ENCODE data around the gene DNM1.
A peak's percentile ranks its signal among the peaks of the same experiment; 100 is the strongest.

The DNM1 gene

DNA sequence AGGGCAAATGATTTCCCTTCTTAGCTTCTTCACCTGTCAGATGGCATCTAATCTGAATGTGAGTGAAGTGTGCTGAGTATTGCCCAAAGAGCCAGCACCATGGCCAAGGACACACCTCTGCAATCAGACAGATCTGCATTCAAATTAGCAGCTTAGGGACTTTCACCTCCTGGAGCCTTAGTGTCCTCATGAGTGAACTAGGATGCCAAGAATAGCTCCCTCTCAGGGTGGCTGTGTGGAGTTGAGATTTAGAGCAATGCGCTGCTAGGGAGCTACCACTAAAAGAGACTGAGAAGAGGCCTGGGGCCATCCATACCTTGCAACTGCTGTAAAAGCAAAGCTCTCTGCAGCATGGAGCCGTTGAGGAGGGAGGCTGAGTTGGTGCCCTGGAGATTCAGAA, 13.2 kb upstream of the DNM1 start:
- no peaks in the 10 kb centered on the region for H3K27me3 Mint-ChIP-seq
- no peaks in the 10 kb centered on the region for H3K9me3 Mint-ChIP-seq (ENCODE audit: low read depth)
- peak overlapping the region; percentile 68 for H3K27ac Mint-ChIP-seq
- H3K4me1 Mint-ChIP-seq (ENCODE audit: low read depth) = peaks cover 29% of the 10 kb centered on the region
- H3K36me3 Mint-ChIP-seq = peaks cover 8% of the 10 kb centered on the region
- peak overlapping the region; percentile 98 for H3K4me3 Mint-ChIP-seq

DNA sequence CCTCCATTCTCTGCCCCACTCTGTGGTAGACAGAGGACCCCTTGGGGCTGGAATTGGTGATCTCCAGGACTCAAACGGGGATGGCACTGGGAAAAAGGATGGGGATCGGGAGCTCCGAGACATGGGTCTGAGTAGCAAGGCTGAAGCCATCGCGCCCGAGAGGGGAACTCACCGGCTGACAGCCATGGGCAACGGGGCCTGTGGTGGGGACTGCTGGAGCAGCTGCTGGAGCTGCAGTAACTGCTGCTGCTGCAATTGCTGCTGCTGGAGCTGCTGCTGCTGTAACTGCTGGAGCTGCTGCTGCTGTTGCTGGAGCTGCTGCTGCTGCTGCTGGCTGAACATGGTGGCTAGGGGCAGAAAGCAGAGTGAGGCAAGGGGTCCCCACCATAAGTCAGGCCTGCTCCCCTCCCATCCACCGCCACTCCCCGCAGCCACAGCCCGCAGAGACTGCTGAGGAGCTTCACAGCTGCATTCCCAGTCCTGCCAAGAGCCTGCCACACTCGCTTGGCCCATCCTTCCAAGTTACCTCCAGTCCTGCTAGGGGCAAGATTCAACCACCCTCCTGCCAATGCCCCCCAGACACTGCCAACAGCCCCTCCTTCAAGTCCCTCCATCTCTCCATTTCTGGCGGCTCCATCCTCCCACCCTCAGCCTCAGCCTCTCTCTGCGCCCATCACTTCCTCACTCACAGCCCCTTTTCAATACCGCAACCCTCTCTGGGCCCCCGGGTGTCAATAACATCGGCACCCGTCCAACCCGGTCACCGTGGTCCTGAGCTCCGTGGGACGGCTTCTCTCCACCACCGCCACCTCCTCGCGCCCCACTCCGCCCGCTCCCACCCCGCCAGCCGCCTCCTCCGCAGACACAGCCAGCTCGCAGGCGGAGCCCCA, 12.4 kb upstream of the DNM1 start:
- H3K36me3 Mint-ChIP-seq = peaks cover 8% of the 10 kb centered on the region
- H3K9me3 Mint-ChIP-seq (ENCODE audit: low read depth) = no peaks in the 10 kb centered on the region
- peak overlapping the region; percentile 98 for H3K4me3 Mint-ChIP-seq
- H3K27me3 Mint-ChIP-seq = no peaks in the 10 kb centered on the region
- H3K4me1 Mint-ChIP-seq (ENCODE audit: low read depth) = peaks cover 29% of the 10 kb centered on the region
- H3K27ac Mint-ChIP-seq = peak overlapping the region; percentile 90

- Mint-ChIP-seq H3K27ac (peak within 1 kb of the TSS; percentile 90), H3K4me3 (peak within 1 kb of the TSS; percentile 98), H3K27me3 (no peaks in the 10 kb centered on the region), H3K36me3 (peaks cover 6% of the 10 kb centered on the region), H3K9me3 (ENCODE audit: low read depth) (no peaks in the 10 kb centered on the region), H3K4me1 (ENCODE audit: low read depth) (peaks cover 26% of the 10 kb centered on the region)
Observed at GRCh38 chr9:128191406-128192046, 11.7 kb upstream of the DNM1 start, which contains the start of gene CIZ1. Gene CIZ1 (minus strand): TSS chr9:128191572. CDS start chr9:128190857, 715 bp downstream.

GRCh38 chr9:128192601-128193371, 10.4 kb upstream of the DNM1 start:
- Mint-ChIP-seq H3K36me3 (peaks cover 4% of the 10 kb centered on the region), H3K4me1 (ENCODE audit: low read depth) (peaks cover 22% of the 10 kb centered on the region), H3K4me3 (peak overlapping the region; percentile 53), H3K27ac (no peak overlapping the region), H3K27me3 (no peaks in the 10 kb centered on the region), H3K9me3 (ENCODE audit: low read depth) (no peaks in the 10 kb centered on the region)

DNA sequence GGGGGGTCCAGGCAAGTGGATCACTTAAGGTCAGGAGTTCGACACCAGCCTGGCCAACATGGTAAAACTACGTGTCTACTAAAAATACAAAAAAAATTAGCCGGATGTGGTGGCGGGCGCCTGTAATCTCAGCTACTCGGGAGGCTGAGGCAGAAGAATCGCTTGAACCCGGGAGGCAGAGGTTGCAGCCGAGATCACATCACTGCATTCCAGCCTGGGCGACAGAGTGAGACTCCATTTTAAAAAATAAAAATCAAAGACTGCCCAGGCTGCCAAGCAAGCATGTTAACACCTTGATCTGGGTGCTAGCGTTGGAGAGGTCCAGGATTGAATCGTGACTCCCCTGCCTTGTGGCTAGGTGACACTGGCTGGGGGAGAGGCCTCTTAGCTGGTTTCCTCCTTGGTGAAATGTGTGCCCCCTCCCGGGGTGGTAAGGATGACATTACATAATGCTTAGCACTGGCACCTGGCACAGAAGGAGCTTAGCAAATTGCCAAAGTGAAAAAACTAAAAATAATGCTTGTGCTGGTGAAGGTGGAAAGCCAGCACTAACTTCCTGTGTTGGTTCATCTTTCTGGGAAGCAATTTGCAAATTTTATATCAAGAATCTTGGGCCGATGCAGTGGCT, 9.6 kb upstream of the DNM1 start:
- Mint-ChIP-seq H3K4me1 (ENCODE audit: low read depth) (peaks cover 16% of the 10 kb centered on the region), H3K27me3 (no peaks in the 10 kb centered on the region), H3K4me3 (no peak overlapping the region), H3K27ac (no peak overlapping the region), H3K9me3 (ENCODE audit: low read depth) (no peaks in the 10 kb centered on the region), H3K36me3 (peaks cover 4% of the 10 kb centered on the region)

- H3K36me3 Mint-ChIP-seq = no peaks in the 10 kb centered on the region
- no peak overlapping the region for H3K4me3 Mint-ChIP-seq
- H3K9me3 Mint-ChIP-seq (ENCODE audit: low read depth) = no peaks in the 10 kb centered on the region
- peaks cover 10% of the 10 kb centered on the region for H3K4me1 Mint-ChIP-seq (ENCODE audit: low read depth)
- no peak overlapping the region for H3K27ac Mint-ChIP-seq
- H3K27me3 Mint-ChIP-seq = peaks cover 3% of the 10 kb centered on the region
Observed at GRCh38 chr9:128201441-128202369, 1.5 kb upstream of the DNM1 start.

DNA sequence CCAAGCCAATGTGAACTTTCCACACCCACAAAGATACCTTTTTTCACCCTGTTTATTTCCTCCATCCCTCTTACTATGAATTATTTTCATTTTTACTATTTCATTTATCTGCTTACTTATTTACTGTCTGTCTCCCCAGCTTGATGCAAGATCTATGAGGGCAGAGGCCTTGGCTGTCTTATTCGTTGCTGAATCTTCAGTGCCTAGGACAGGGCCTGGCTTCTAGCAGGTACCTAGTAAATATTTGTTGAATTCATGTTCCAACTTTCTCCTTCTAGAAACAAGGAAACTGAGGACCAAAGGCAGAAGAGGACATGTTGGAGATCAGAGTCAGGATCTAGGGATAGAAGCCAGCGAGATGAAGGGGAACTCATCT, 543 bp upstream of the DNM1 start:
- H3K4me3 Mint-ChIP-seq = peak overlapping the region; percentile 83
- peaks cover 3% of the 10 kb centered on the region for H3K27me3 Mint-ChIP-seq
- no peaks in the 10 kb centered on the region for H3K9me3 Mint-ChIP-seq (ENCODE audit: low read depth)
- no peak overlapping the region for H3K27ac Mint-ChIP-seq
- no peaks in the 10 kb centered on the region for H3K36me3 Mint-ChIP-seq
- peaks cover 10% of the 10 kb centered on the region for H3K4me1 Mint-ChIP-seq (ENCODE audit: low read depth)

- Mint-ChIP-seq H3K4me3 (peak overlapping the region; percentile 49), H3K27me3 (peaks cover 3% of the 10 kb centered on the region), H3K4me1 (ENCODE audit: low read depth) (peaks cover 10% of the 10 kb centered on the region), H3K36me3 (no peaks in the 10 kb centered on the region), H3K27ac (no peak overlapping the region), H3K9me3 (ENCODE audit: low read depth) (no peaks in the 10 kb centered on the region)
Observed at GRCh38 chr9:128203707-128204551, 750 bp downstream of the DNM1 start.

DNA sequence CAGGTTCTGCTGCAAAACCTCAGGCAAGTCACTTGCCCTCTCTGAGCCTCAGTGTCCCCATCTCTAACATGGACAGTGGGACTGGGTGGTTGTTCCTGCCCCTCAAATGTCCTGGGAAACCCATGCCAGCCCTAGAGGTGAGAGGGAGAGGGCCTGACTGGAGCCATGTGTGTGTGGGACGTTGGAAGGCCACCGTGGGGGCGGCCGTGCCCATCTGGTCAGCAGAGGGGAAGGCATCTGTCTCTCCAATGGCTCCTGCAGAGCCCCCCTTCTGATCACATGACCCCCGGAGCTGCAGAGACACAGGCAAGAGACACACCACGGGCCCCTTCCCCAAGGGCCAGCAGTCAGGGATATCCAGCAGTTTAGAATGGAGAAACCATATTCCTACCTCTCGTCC, 1.7 kb downstream of the DNM1 start:
- H3K36me3 Mint-ChIP-seq = no peaks in the 10 kb centered on the region
- no peaks in the 10 kb centered on the region for H3K9me3 Mint-ChIP-seq (ENCODE audit: low read depth)
- peaks cover 10% of the 10 kb centered on the region for H3K4me1 Mint-ChIP-seq (ENCODE audit: low read depth)
- H3K27ac Mint-ChIP-seq = no peak overlapping the region
- H3K27me3 Mint-ChIP-seq = peaks cover 3% of the 10 kb centered on the region
- H3K4me3 Mint-ChIP-seq = peak overlapping the region; percentile 47

GRCh38 chr9:128205296-128205944, 2.2 kb downstream of the DNM1 start:
- H3K4me1 Mint-ChIP-seq (ENCODE audit: low read depth) = peaks cover 10% of the 10 kb centered on the region
- peaks cover 3% of the 10 kb centered on the region for H3K27me3 Mint-ChIP-seq
- peak overlapping the region; percentile 47 for H3K4me3 Mint-ChIP-seq
- H3K9me3 Mint-ChIP-seq (ENCODE audit: low read depth) = no peaks in the 10 kb centered on the region
- H3K27ac Mint-ChIP-seq = no peak overlapping the region
- no peaks in the 10 kb centered on the region for H3K36me3 Mint-ChIP-seq

GRCh38 chr9:128206484-128206883, 3.3 kb downstream of the DNM1 start:
- Mint-ChIP-seq H3K27ac (no peak overlapping the region), H3K9me3 (ENCODE audit: low read depth) (no peaks in the 10 kb centered on the region), H3K27me3 (peaks cover 3% of the 10 kb centered on the region), H3K36me3 (no peaks in the 10 kb centered on the region), H3K4me1 (ENCODE audit: low read depth) (peaks cover 10% of the 10 kb centered on the region), H3K4me3 (no peak overlapping the region)

- Mint-ChIP-seq H3K36me3 (no peaks in the 10 kb centered on the region), H3K9me3 (ENCODE audit: low read depth) (no peaks in the 10 kb centered on the region), H3K4me3 (no peak overlapping the region), H3K27ac (no peak overlapping the region), H3K27me3 (peaks cover 4% of the 10 kb centered on the region), H3K4me1 (ENCODE audit: low read depth) (peaks cover 10% of the 10 kb centered on the region)
Observed at GRCh38 chr9:128206916-128207910, 4.0 kb downstream of the DNM1 start.

All from activated naive CD8-positive, alpha-beta T cell (primary cell).